Uterus (tissue), 2 donors: ENCODE results near the gene ADORA2A.

Experiments
- POLR2A ChIP-seq, 2 donors: fragments of 450-650 bp; IDR thresholded peaks; one replicate each; pipeline ENCODE4 v1.6.1; 2016; ENCODE audit warnings: antibody characterized with exemption in 2 of 2, mild to moderate bottlenecking in 1 of 2, moderate library complexity in 1 of 2
- TF ChIP-seq, protein P1 (sequence below), 4 experiments: fragments of 200-600 bp in 2 of 4; fragments of 450-650 bp in 2 of 4; sonication (generic) in 2 of 4; IDR thresholded peaks; one replicate each; pipeline ENCODE4 v1.5.1; 2016 to 2019; ENCODE audit warnings: antibody characterized with exemption in 4 of 4, mild to moderate bottlenecking in 2 of 4, moderate library complexity in 1 of 4

DNA sequence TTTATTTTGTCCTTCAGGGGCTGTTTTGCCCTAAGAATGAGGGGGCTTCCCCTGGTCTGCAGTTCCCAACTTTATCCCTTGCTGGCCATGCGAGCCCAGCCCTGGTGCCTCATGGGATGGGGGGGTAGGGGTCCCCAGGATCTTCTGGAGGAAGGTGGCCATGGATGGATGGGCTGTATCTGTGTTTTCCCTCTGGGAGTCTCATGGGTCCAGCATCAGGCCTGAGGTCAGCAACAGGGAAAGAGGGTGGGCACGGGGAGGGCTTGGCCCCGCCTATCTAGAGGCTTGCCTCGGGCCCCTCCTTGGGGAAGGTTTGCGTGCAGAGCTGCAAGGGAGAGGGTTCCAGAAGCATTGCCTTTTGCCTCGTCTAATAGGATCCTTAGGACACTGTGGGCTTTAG lies 10.8 kb upstream of the ADORA2A start:
- TF ChIP-seq, protein P1, sequence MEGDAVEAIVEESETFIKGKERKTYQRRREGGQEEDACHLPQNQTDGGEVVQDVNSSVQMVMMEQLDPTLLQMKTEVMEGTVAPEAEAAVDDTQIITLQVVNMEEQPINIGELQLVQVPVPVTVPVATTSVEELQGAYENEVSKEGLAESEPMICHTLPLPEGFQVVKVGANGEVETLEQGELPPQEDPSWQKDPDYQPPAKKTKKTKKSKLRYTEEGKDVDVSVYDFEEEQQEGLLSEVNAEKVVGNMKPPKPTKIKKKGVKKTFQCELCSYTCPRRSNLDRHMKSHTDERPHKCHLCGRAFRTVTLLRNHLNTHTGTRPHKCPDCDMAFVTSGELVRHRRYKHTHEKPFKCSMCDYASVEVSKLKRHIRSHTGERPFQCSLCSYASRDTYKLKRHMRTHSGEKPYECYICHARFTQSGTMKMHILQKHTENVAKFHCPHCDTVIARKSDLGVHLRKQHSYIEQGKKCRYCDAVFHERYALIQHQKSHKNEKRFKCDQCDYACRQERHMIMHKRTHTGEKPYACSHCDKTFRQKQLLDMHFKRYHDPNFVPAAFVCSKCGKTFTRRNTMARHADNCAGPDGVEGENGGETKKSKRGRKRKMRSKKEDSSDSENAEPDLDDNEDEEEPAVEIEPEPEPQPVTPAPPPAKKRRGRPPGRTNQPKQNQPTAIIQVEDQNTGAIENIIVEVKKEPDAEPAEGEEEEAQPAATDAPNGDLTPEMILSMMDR (IDR thresholded peaks at IDR 0.05): no peak
- TF ChIP-seq POLR2A (IDR thresholded peaks at IDR 0.05): no peak
